GM04503 (cell line): Measurements from ENCODE around the gene SLC39A9.

Source experiments
- DNase-seq: peaks from one replicate; pipeline ENCODE4 v3.0.0-alpha.2; 2012; ENCODE audit warnings: low read depth

Gene SLC39A9

GRCh38 chr14:69427596-69427995 lies 29.1 kb downstream of the SLC39A9 start:
- no peak for DNase-seq

GRCh38 chr14:69428289-69428998 lies 30.0 kb downstream of the SLC39A9 start:
- DNase-seq = no peak

- DNase-seq = no peak
These were observed 31.2 kb downstream of the SLC39A9 start for GRCh38 chr14:69429643-69430042.

GRCh38 chr14:69430306-69430939 lies 31.9 kb downstream of the SLC39A9 start:
- DNase-seq = no peak

GRCh38 chr14:69432364-69432763 lies 33.9 kb downstream of the SLC39A9 start:
- no peak for DNase-seq

- no peak for DNase-seq
These were observed 41.2 kb downstream of the SLC39A9 start for GRCh38 chr14:69439521-69440270.

- no peak for DNase-seq
These were observed 43.5 kb downstream of the SLC39A9 start for GRCh38 chr14:69441948-69442347.

- DNase-seq = no peak
These were observed 44.9 kb downstream of the SLC39A9 start for GRCh38 chr14:69443296-69443805.

GRCh38 chr14:69449216-69449615 lies 50.7 kb downstream of the SLC39A9 start:
- no peak for DNase-seq

GRCh38 chr14:69451941-69452340 lies 53.4 kb downstream of the SLC39A9 start:
- DNase-seq = no peak

GRCh38 chr14:69458350-69458749 lies 59.9 kb downstream of the SLC39A9 start:
- DNase-seq = no peak

- no peak for DNase-seq
These were observed 60.6 kb downstream of the SLC39A9 start for GRCh38 chr14:69459122-69459521.

- DNase-seq = peak; percentile 55
These were observed 61.7 kb downstream of the SLC39A9 start for GRCh38 chr14:69460093-69460701.

- DNase-seq = no peak
These were observed 65.9 kb downstream of the SLC39A9 start for GRCh38 chr14:69464379-69464778.

- DNase-seq = no peak
These were observed 66.3 kb downstream of the SLC39A9 start for GRCh38 chr14:69464829-69465228.

- DNase-seq = no peak
These were observed 70.5 kb downstream of the SLC39A9 start for GRCh38 chr14:69468949-69469348.

GRCh38 chr14:69471436-69471835 lies 72.9 kb downstream of the SLC39A9 start:
- no peak for DNase-seq

- no peak for DNase-seq
These were observed 73.4 kb downstream of the SLC39A9 start for GRCh38 chr14:69471916-69472315.

GRCh38 chr14:69473260-69473659 lies 74.8 kb downstream of the SLC39A9 start:
- DNase-seq = no peak

- DNase-seq = no peak
These were observed 75.5 kb downstream of the SLC39A9 start for GRCh38 chr14:69473946-69474345.

GRCh38 chr14:69475194-69475818 lies 76.8 kb downstream of the SLC39A9 start:
- no peak for DNase-seq
